GM11168 (cell line): ENCODE data around the gene NRXN3.

ENCODE experiments used
- in situ Hi-C: fragments of 300-500 bp; cut with MboI; formaldehyde crosslinking; loops from one replicate; pipeline ENCODE4 v1.12.0; 2022; ENCODE audit warnings: low sequenced_read_pairs; ENCODE audit not compliant: unreplicated experiment

NRXN3 gene

GRCh38 chr14:79209418-79209817 lies 1039.2 kb downstream of the NRXN3 start:
- in situ Hi-C loops = no loop called here

GRCh38 chr14:79225815-79226214 lies 1055.6 kb downstream of the NRXN3 start:
- in situ Hi-C loops = no loop called here

- in situ Hi-C loops = no loop called here
These were observed 1059.3 kb downstream of the NRXN3 start for GRCh38 chr14:79229383-79229909.

GRCh38 chr14:79242666-79243065 lies 1072.5 kb downstream of the NRXN3 start:
- in situ Hi-C loops = no loop called here

GRCh38 chr14:79246173-79246572 lies 1076.0 kb downstream of the NRXN3 start:
- in situ Hi-C loops = no loop called here

GRCh38 chr14:79248126-79248525 lies 1078.0 kb downstream of the NRXN3 start:
- in situ Hi-C loops = no loop called here

- in situ Hi-C loops = no loop called here
These were observed 1078.6 kb downstream of the NRXN3 start for GRCh38 chr14:79248771-79249170.

- in situ Hi-C loops = no loop called here
These were observed 1081.1 kb downstream of the NRXN3 start for GRCh38 chr14:79251278-79251677.

- in situ Hi-C loops = no loop called here
These were observed 1083.4 kb downstream of the NRXN3 start for GRCh38 chr14:79253576-79253975.

GRCh38 chr14:79254069-79254775 lies 1084.0 kb downstream of the NRXN3 start:
- in situ Hi-C loops = no loop called here

GRCh38 chr14:79256380-79256779 lies 1086.2 kb downstream of the NRXN3 start:
- in situ Hi-C loops = no loop called here

- in situ Hi-C loops = no loop called here
These were observed 1090.2 kb downstream of the NRXN3 start for GRCh38 chr14:79260406-79260805.

- in situ Hi-C loops = no loop called here
These were observed 1095.3 kb downstream of the NRXN3 start for GRCh38 chr14:79265366-79265946.

GRCh38 chr14:79270361-79270760 lies 1100.2 kb downstream of the NRXN3 start:
- in situ Hi-C loops = no loop called here

GRCh38 chr14:79271122-79271521 lies 1100.9 kb downstream of the NRXN3 start:
- in situ Hi-C loops = no loop called here

GRCh38 chr14:79274641-79275291 lies 1104.6 kb downstream of the NRXN3 start:
- in situ Hi-C loops = no loop called here

- in situ Hi-C loops = no loop called here
These were observed 1105.1 kb downstream of the NRXN3 start for GRCh38 chr14:79275292-79275655.

GRCh38 chr14:79278286-79278797 lies 1108.2 kb downstream of the NRXN3 start:
- in situ Hi-C loops = no loop called here

GRCh38 chr14:79278798-79279644 lies 1108.8 kb downstream of the NRXN3 start:
- in situ Hi-C loops = no loop called here
